Mucosa of gallbladder (tissue), 1 donor: Measurements from ENCODE around the gene ADPGK. TPM values are rescaled to one million over a fixed set of nuclear protein-coding genes. Genes with fewer than 3 reads are reported as not detected.

Experiments
- DNase-seq: peaks from one replicate; pipeline ENCODE4 v3.0.0-alpha.2; 2020; ENCODE audit warnings: low spot score
- total RNA-seq: library from RNA; stranded (reverse); gene quantifications from one replicate; pipeline ENCODE4 v1.2.1, GENCODE V29; 2021
- donor health status: DM: no; HTN: no; CAD: no.

Gene ADPGK
- total RNA-seq, 1 donor from 2014 or later = 36.5 TPM

DNA sequence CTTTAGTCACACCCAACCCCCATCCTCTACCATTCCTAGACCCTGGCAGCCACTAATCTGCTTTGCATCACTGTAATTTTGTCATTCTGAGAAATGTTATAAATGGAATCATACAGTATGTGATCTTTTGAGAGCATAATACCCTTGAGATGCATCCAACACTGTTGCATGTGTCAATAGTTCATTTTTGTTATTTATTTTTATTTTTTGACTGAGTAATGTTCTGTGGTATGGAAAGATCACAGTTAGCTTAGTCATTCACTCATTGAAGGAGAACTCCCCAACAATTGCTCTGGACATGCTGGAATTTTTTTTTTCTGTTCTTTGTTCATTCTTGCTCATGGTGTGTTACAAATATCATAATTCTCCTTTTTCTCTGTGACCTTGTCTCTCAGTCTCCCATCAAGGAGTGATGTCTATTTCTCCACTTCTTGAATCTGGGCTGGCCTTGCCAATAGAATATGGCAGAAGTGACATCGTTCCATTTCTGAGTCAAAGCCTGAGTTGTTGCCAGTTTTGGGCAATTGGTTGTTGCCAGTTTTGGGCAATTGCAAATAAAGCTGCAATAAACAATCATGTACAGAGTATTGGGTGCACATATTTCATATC lies 6.8 kb upstream of the ADPGK start:
- DNase-seq = no peak

- DNase-seq = no peak
These were observed 4.0 kb upstream of the ADPGK start for GRCh38 chr15:72787526-72787925.

- DNase-seq = no peak
These were observed 3.3 kb upstream of the ADPGK start for GRCh38 chr15:72786676-72787345.

- DNase-seq = no peak
These were observed 2.7 kb upstream of the ADPGK start for GRCh38 chr15:72786242-72786641.

GRCh38 chr15:72785841-72786240 lies 2.3 kb upstream of the ADPGK start:
- DNase-seq = no peak

GRCh38 chr15:72785432-72785831 lies 1.9 kb upstream of the ADPGK start:
- no peak for DNase-seq

- no peak for DNase-seq
These were observed 908 bp upstream of the ADPGK start for GRCh38 chr15:72784456-72784876.

DNA sequence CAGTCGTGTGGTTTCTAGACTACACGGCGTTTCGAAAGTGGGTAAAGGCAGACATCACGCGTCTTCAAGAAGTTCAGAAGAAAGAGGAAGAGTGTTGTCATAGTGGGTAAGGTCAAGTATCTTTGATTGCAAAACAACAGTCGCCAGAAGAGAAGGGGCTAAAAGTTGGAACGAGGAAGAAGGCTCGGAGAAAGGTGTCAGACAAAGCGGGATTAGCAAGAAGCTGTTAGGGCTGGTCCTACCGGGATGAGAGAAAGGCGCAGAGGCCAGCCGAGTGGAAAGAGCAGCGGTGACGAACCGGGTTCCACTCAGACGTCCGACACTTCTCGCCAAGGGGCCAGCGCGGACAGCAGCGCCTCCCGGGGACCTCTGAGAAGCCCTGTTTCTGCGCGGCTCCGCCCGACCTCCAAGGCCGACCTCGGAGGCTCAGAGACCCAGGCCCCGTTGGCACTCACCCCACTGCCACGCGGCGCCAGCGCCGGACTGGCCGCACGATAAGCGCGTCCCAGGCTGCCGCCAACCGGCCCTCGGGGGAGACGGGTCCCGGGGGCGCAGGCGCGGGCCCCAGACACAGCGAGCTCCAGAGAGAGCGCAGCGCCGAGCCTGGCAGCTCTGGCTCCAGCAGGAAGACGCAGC lies 436 bp downstream of the ADPGK start:
- DNase-seq = peak; percentile 47

- no peak for DNase-seq
These were observed 1.1 kb downstream of the ADPGK start for GRCh38 chr15:72782274-72783003.

GRCh38 chr15:72781631-72782030 lies 1.9 kb downstream of the ADPGK start:
- no peak for DNase-seq

DNA sequence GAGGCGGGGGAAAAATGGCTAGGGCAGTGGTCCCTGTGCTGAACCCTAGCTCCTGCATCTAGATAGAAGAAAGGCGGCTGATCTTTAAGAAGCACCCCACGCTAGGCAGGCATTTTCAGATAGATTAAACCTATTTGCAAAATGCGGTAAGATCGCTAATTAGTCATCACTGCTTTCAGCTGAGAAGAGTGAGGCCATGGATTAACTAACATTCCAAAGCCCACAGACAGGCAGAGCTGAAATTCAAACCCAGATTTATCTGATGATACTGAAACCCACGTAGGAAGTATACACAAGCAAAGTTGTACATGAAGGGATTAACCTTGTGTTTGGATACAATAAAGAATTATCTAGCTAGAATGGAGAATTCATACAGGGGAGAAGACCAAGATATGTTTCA lies 4.8 kb downstream of the ADPGK start:
- DNase-seq = no peak

DNA sequence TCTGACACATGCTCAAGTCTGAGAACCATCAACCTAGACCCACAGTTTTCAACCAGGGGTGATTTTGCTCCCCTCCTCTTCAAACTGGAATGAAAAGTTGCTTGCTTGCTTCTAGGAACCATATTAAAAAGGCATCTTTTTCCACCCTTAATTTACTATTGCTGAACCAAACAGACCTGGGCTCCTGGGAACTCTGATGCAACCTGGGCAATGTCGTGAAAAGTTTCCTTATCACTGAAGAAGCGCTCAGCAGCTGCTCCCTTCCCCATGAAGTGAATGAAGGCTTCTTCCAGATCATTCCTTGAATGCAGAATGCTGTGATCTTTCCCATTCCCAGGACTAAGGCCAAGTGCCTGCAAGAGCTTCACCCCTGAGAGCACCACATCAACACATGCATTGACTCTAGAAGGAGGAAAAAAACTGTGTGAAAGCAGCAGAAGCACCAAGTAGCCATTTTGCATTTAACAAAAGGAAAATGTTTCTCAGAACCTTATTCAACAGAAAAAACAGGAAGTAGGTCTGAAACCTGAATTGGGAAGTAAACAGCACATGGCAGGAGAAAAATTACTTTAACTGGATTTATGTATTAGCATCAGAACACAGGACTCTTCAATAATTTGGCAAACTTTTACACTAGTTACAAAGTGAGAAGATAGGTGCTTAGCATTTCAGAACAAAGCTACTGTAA lies 8.7 kb downstream of the ADPGK start:
- no peak for DNase-seq

DNA sequence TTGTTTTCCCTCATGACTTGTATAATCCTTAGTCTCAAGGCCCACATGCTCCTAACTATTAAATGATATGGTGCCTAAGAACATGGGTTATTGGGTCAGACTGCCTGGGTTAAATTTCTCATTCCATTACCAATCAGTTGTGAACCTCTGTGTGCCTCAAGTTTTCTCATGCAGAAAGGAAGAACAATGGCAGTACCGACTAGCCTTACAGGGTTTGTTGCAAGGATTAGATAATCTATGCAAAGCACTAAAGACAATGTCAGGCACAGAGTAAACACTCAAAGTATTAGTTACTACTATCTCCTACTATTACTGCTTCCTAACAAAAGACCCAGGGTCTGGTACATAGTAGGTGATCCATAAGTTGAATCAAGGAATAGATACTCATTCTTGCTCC lies 12.2 kb downstream of the ADPGK start:
- DNase-seq = no peak

DNA sequence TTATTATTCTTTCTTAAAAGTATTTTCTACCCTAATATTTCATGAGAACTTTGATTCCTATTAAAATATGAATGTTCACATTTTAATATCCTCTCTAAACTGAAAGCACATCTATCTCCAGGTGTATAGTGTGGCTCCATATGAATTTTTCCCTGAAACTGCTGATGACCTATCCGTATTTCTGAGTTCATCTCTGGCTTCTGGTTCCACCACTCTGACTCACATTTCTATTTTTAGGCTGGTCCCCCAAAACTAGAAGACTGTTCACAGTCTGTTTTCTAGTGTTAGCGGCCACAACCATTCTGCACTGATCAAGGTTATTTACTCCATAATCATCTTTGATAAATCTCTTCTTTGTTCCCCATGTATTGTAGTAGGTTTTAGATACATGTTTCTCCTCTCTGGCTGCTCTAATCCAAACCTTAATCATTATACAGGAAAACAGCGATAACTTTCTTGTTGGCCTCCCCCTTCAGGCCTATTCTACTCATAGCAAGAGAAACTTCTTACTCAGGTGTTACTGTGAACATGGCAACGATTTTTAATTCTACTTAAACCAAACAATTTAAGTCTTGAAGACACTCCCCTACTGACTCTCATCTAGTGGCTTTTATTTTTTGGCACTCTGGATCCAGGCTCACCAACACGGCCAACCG lies 12.8 kb downstream of the ADPGK start:
- DNase-seq = no peak

DNA sequence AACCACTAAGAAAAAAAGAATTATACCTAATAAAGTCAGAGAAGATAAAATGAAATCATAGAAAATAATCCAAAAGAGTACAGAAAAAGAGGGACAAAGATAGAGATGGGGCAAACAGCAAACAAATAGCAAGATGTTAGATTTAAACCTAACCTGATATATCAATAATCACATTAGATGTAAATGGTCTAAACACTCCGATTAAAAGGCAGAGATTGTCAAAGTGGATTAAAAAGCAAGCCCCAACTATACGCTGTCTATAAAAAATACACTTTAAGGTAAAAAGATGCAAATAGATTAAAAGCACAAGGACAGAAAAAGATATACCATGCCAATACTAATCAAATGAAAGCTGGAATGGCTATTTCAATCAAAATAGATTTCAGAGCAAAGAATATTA lies 16.8 kb downstream of the ADPGK start:
- no peak for DNase-seq

- DNase-seq = no peak
These were observed 17.5 kb downstream of the ADPGK start for GRCh38 chr15:72766025-72766424.

DNA sequence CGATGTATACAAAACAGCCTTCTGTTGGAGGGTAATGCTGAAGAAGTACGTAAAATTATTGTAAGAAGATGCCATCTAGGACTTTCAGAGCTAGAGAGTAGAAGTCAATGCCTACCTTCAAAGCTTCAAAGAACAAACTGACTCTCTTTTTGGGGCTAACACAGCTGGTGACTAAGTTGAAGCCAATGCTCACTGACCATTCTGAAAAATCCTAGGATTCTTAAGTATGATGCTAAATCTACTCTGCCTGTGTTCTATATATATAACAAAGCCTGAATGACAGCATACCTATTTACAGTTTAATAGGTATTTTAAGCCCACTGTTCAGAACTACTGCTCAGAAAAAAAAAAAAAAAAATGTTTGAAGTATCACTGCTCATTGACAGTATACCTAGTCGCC lies 18.9 kb downstream of the ADPGK start:
- DNase-seq = no peak

DNA sequence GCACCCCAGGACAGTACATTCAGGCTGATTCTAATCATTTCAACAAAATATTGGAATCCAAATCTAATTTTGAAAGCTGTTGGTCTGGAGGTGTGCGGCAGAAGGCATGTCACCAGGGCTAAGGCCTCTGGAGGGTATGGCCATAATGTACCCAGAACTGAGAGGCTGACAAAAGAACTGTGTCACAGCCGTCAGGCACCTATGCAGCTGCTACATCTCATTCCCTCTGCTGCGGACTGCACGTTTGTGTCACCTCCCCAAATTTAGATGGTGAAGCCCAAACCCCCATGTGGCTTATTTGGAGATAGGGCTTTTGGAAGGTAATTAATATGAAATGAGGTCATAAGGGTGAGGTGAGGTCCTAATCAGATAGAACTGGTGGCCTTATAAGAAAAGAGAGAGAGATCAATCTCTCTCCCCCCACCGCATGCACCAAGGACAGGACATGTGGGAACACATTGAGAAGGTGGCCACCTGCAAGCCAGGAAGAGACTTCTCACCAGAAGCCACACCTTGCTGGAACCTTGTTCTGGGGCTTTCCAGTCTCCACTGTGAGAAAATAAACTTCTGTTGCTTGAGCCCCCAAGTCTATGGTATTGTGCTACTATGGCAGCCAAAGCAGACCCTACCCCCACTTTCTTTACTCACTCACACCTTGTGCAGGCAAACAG lies 22.8 kb downstream of the ADPGK start:
- DNase-seq = no peak

DNA sequence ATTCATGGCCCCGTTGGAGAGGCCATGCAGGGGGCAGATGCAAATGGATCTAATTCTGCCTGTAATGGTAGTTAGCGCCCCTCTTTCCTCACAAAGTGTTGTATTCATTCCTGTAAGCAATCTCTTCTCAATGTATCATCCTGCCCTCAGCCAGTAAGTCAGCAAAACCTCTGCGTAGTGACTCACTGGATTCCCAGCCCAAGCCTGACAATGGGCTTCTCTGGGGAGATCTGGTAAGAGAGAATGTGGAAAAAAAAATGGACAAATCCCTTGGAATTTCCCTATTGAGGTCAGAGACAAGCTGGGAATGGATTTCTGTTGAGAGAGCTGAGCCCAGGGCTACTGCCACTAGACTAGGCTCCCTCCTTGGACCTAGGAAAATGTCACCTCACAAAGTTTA lies 25.4 kb downstream of the ADPGK start:
- no peak for DNase-seq

DNA sequence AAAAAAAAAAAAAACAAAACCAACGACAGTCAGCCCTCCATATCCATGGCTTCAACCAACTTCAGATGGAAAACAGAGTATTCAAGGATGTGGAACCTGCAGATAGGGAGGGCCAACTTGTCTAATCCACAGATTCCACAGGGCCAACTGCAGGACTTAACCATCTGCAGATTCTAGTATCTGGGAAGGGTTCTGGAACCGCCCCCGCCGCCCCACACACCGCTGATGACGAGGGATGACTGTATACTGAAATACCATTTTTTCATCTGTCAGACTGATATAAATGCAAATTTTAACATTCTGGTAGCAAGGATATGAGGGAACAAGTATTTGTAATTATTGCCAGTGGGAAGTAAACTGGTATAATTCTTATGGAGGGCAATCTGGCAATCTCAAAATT lies 29.5 kb downstream of the ADPGK start:
- no peak for DNase-seq
